GM19193 (cell line): ENCODE data around the gene SMYD3.

ENCODE experiments used
- POLR2A ChIP-seq: IDR thresholded peaks from 4 replicates; pipeline ENCODE4 v1.6.1; 2011; ENCODE audit not compliant: insufficient read depth, insufficient read length; ENCODE audit errors: extremely low read depth

SMYD3 gene

GRCh38 chr1:246343251-246343650, 163.8 kb downstream of the SMYD3 start:
- TF ChIP-seq POLR2A = no peak

- no peak for TF ChIP-seq POLR2A
Measured at GRCh38 chr1:246338546-246338945, 168.5 kb downstream of the SMYD3 start.

GRCh38 chr1:246338098-246338497, 169.0 kb downstream of the SMYD3 start:
- TF ChIP-seq POLR2A = no peak

- TF ChIP-seq POLR2A = no peak
Measured at GRCh38 chr1:246335151-246335550, 171.9 kb downstream of the SMYD3 start.

GRCh38 chr1:246333855-246334254, 173.2 kb downstream of the SMYD3 start:
- no peak for TF ChIP-seq POLR2A

GRCh38 chr1:246332078-246332477, 175.0 kb downstream of the SMYD3 start:
- TF ChIP-seq POLR2A = no peak

GRCh38 chr1:246329900-246330299, 177.2 kb downstream of the SMYD3 start:
- TF ChIP-seq POLR2A = no peak

- TF ChIP-seq POLR2A = no peak
Measured at GRCh38 chr1:246324711-246325110, 182.4 kb downstream of the SMYD3 start.

- no peak for TF ChIP-seq POLR2A
Measured at GRCh38 chr1:246320286-246320685, 186.8 kb downstream of the SMYD3 start.

- no peak for TF ChIP-seq POLR2A
Measured at GRCh38 chr1:246319083-246319714, 187.9 kb downstream of the SMYD3 start.

GRCh38 chr1:246318622-246319021, 188.5 kb downstream of the SMYD3 start:
- no peak for TF ChIP-seq POLR2A

- no peak for TF ChIP-seq POLR2A
Measured at GRCh38 chr1:246318036-246318359, 189.1 kb downstream of the SMYD3 start.

- TF ChIP-seq POLR2A = no peak
Measured at GRCh38 chr1:246317332-246318035, 189.6 kb downstream of the SMYD3 start.

GRCh38 chr1:246311461-246311860, 195.6 kb downstream of the SMYD3 start:
- no peak for TF ChIP-seq POLR2A

- TF ChIP-seq POLR2A = no peak
Measured at GRCh38 chr1:246309247-246309884, 197.7 kb downstream of the SMYD3 start.

GRCh38 chr1:246308533-246309075, 198.5 kb downstream of the SMYD3 start:
- no peak for TF ChIP-seq POLR2A

- TF ChIP-seq POLR2A = no peak
Measured at GRCh38 chr1:246306415-246307037, 200.6 kb downstream of the SMYD3 start.
